IPS DF 6.9 (cell line): ENCODE measurements around the gene ATP6V1G2.

ENCODE experiments used
- DNase-seq: peaks from one replicate; pipeline ENCODE4 v3.0.0-alpha.2; 2013; ENCODE audit warnings: low read depth, low spot score
- H3K27ac ChIP-seq: one replicate; pipeline ENCODE4 v1.5.1; 2013; ENCODE audit warnings: low read length, control low read depth
- H3K27me3 ChIP-seq: 2 replicates; pipeline ENCODE4 v1.6.1; 2013; ENCODE audit warnings: mild to moderate bottlenecking, low read length; ENCODE audit not compliant: control insufficient read depth, insufficient read depth
- H3K36me3 ChIP-seq: 2 replicates; pipeline ENCODE4 v1.6.1; 2013; ENCODE audit warnings: low read length; ENCODE audit not compliant: control insufficient read depth, insufficient read depth
- H3K4me1 ChIP-seq: 2 replicates; pipeline ENCODE4 v1.6.1; 2013; ENCODE audit warnings: low read length; ENCODE audit not compliant: control insufficient read depth, insufficient read depth
- H3K4me3 ChIP-seq: 2 replicates; pipeline ENCODE4 v1.5.1; 2013; ENCODE audit warnings: mild to moderate bottlenecking, low read length
- H3K9me3 ChIP-seq: 2 replicates; pipeline ENCODE4 v1.6.1; 2013; ENCODE audit warnings: low read length, inconsistent platforms; ENCODE audit not compliant: control insufficient read depth, insufficient read depth
- WGBS: extraction: QIAGEN DNeasy Blood & Tissue Kit; methylation state at CpG from one replicate; pipeline ENCODE4 v1.1.7; 2013; ENCODE audit warnings: mixed read lengths, missing lambda C conversion rate; ENCODE audit not compliant: insufficient read length, insufficient coverage; 5-methylcytosine and 5-hydroxymethylcytosine counted together

Gene ATP6V1G2

GRCh38 chr6:31534521-31535040 lies 11.8 kb downstream of the ATP6V1G2 start:
- WGBS, result no CpG with 5 or more reads among the region's 24 CpGs
- no peak overlapping the region for H3K4me3 ChIP-seq
- H3K9me3 ChIP-seq, result no peaks in the 10 kb centered on the region
- DNase-seq, result no peak
- no peak overlapping the region for H3K27ac ChIP-seq
- H3K4me1 ChIP-seq, result no peaks in the 10 kb centered on the region; the same call in 1 of the 2 replicates
- H3K36me3 ChIP-seq, result peaks cover 82% of the 10 kb centered on the region
- H3K27me3 ChIP-seq, result no peaks in the 10 kb centered on the region

GRCh38 chr6:31534011-31534410 lies 12.4 kb downstream of the ATP6V1G2 start:
- no peaks in the 10 kb centered on the region for H3K9me3 ChIP-seq

GRCh38 chr6:31533455-31533841 lies 13.0 kb downstream of the ATP6V1G2 start:
- no peak for DNase-seq
- Histone ChIP-seq H3K27me3 (no peaks in the 10 kb centered on the region), H3K36me3 (peaks cover 73% of the 10 kb centered on the region), H3K4me3 (no peak overlapping the region), H3K4me1 (no peaks in the 10 kb centered on the region), H3K27ac (no peak overlapping the region), H3K9me3 (no peaks in the 10 kb centered on the region)
- WGBS, result no CpG with 5 or more reads among the region's 1 CpG

More at GRCh38 chr6:31534011-31534410, 12.4 kb downstream of the ATP6V1G2 start:
- Histone ChIP-seq H3K36me3 (peaks cover 79% of the 10 kb centered on the region), H3K4me1 (no peaks in the 10 kb centered on the region), H3K27ac (no peak overlapping the region), H3K4me3 (no peak overlapping the region), H3K27me3 (no peaks in the 10 kb centered on the region)
- DNase-seq, result no peak
- WGBS, result no CpG with 5 or more reads among the region's 6 CpGs

GRCh38 chr6:31532644-31533454 lies 13.6 kb downstream of the ATP6V1G2 start:
- H3K9me3 ChIP-seq, result no peaks in the 10 kb centered on the region
- no peaks in the 10 kb centered on the region for H3K4me1 ChIP-seq
- DNase-seq, result no peak
- no peak overlapping the region for H3K27ac ChIP-seq
- H3K4me3 ChIP-seq, result no peak overlapping the region
- WGBS, result no CpG with 5 or more reads among the region's 9 CpGs
- no peaks in the 10 kb centered on the region for H3K27me3 ChIP-seq
- H3K36me3 ChIP-seq, result peaks cover 69% of the 10 kb centered on the region

GRCh38 chr6:31531771-31532643 lies 14.4 kb downstream of the ATP6V1G2 start:
- no peak overlapping the region for H3K27ac ChIP-seq
- no peak overlapping the region for H3K4me3 ChIP-seq
- peaks cover 66% of the 10 kb centered on the region for H3K36me3 ChIP-seq
- no peaks in the 10 kb centered on the region for H3K4me1 ChIP-seq
- DNase-seq, result no peak
- no CpG with 5 or more reads among the region's 9 CpGs for WGBS
- no peaks in the 10 kb centered on the region for H3K9me3 ChIP-seq
- H3K27me3 ChIP-seq, result no peaks in the 10 kb centered on the region

- H3K36me3 ChIP-seq, result peaks cover 59% of the 10 kb centered on the region
- no peaks in the 10 kb centered on the region for H3K9me3 ChIP-seq
- no peaks in the 10 kb centered on the region for H3K4me1 ChIP-seq
- H3K27ac ChIP-seq, result no peak overlapping the region
- H3K4me3 ChIP-seq, result no peak overlapping the region
- DNase-seq, result no peak
- WGBS, result no CpG with 5 or more reads among the region's 7 CpGs
- H3K27me3 ChIP-seq, result no peaks in the 10 kb centered on the region
These were observed 15.2 kb downstream of the ATP6V1G2 start for GRCh38 chr6:31531162-31531561.

- H3K36me3 ChIP-seq, result peaks cover 54% of the 10 kb centered on the region
- no peak for DNase-seq
- no peak overlapping the region for H3K4me3 ChIP-seq
- H3K9me3 ChIP-seq, result no peaks in the 10 kb centered on the region
- WGBS, result no CpG with 5 or more reads among the region's 6 CpGs
- no peaks in the 10 kb centered on the region for H3K4me1 ChIP-seq
- no peak overlapping the region for H3K27ac ChIP-seq
- H3K27me3 ChIP-seq, result no peaks in the 10 kb centered on the region
These were observed 15.7 kb downstream of the ATP6V1G2 start for GRCh38 chr6:31530659-31531058.

GRCh38 chr6:31529329-31530150 lies 16.9 kb downstream of the ATP6V1G2 start:
- H3K36me3 ChIP-seq, result peaks cover 43% of the 10 kb centered on the region
- no peaks in the 10 kb centered on the region for H3K4me1 ChIP-seq
- no peak overlapping the region for H3K4me3 ChIP-seq
- H3K27me3 ChIP-seq, result no peaks in the 10 kb centered on the region
- WGBS, result no CpG with 5 or more reads among the region's 12 CpGs
- no peaks in the 10 kb centered on the region for H3K9me3 ChIP-seq
- H3K27ac ChIP-seq, result no peak overlapping the region
- DNase-seq, result no peak

GRCh38 chr6:31528821-31529328 lies 17.5 kb downstream of the ATP6V1G2 start, which contains the start of gene MCCD1:
TSS of gene MCCD1 (plus strand) at chr6:31528962. CDS start at chr6:31529015, 53 bp downstream.
- no peaks in the 10 kb centered on the region for H3K4me1 ChIP-seq
- H3K27me3 ChIP-seq, result no peaks in the 10 kb centered on the region
- no peaks in the 10 kb centered on the region for H3K9me3 ChIP-seq
- H3K4me3 ChIP-seq, result no peak within 1 kb of the TSS
- peaks cover 37% of the 10 kb centered on the region for H3K36me3 ChIP-seq
- H3K27ac ChIP-seq, result no peak within 1 kb of the TSS
- DNase-seq, result no peak
- WGBS, result no CpG with 5 or more reads among the region's 7 CpGs
